GM23338 (cell line): ENCODE data around the gene FEM1B. TPM values are rescaled to one million over a fixed set of nuclear protein-coding genes. Genes with fewer than 3 reads are reported as not detected.

Experiments
- ATAC-seq: fragments of 200-7000 bp; cut with Tn5 transposase; 3 replicates; pipeline ENCODE4 v1.9.1; 2020
- DNase-seq: peaks from one replicate; pipeline ENCODE4 v3.0.0-alpha.2; 2015; ENCODE audit warnings: low spot score
- H2AFZ ChIP-seq: fragments of 200-600 bp; sonication (generic); 2 replicates; pipeline ENCODE4 v1.8.0; 2016; ENCODE audit warnings: antibody characterized with exemption, mild to moderate bottlenecking, moderate library complexity
- H3F3A ChIP-seq: fragments of 200-600 bp; sonication (generic); replicated peaks from 2 replicates; pipeline ENCODE4 v1.8.0; 2017; ENCODE audit warnings: antibody characterized with exemption, mixed run types, low read depth
- H3K27ac ChIP-seq: fragments of 200-600 bp; sonication (generic); 2 replicates; pipeline ENCODE4 v1.6.1; 2016; ENCODE audit warnings: low read depth
- H3K27me3 ChIP-seq: fragments of 200-600 bp; sonication (generic); 2 replicates; pipeline ENCODE4 v1.8.0; 2016; ENCODE audit warnings: mild to moderate bottlenecking, mixed run types, moderate library complexity; ENCODE audit not compliant: insufficient read depth
- H3K36me3 ChIP-seq: fragments of 200-600 bp; sonication (generic); 2 replicates; pipeline ENCODE4 v1.8.0; 2016; ENCODE audit warnings: mild to moderate bottlenecking; ENCODE audit not compliant: insufficient read depth
- H3K4me1 ChIP-seq: fragments of 200-600 bp; sonication (generic); 2 replicates; pipeline ENCODE4 v1.8.0; 2016; ENCODE audit warnings: mild to moderate bottlenecking, moderate library complexity; ENCODE audit not compliant: insufficient read depth
- H3K4me2 ChIP-seq: fragments of 200-600 bp; sonication (generic); 2 replicates; pipeline ENCODE4 v1.7.1; 2017; ENCODE audit warnings: mixed run types
- H3K4me3 ChIP-seq: fragments of 200-600 bp; sonication (generic); 2 replicates; pipeline ENCODE4 v1.6.1; 2016; ENCODE audit warnings: mixed run types
- H3K79me2 ChIP-seq: fragments of 200-600 bp; sonication (generic); replicated peaks from 2 replicates; pipeline ENCODE4 v1.8.0; 2017; ENCODE audit warnings: mild to moderate bottlenecking; ENCODE audit not compliant: insufficient read depth
- H3K9me2 ChIP-seq: fragments of 200-600 bp; sonication (generic); 2 replicates; pipeline ENCODE4 v1.8.0; 2017; ENCODE audit not compliant: insufficient read depth
- H4K20me1 ChIP-seq: fragments of 200-600 bp; sonication (generic); replicated peaks from 2 replicates; pipeline ENCODE4 v1.8.0; 2017; ENCODE audit warnings: mild to moderate bottlenecking; ENCODE audit not compliant: insufficient read depth
- H3K27ac Mint-ChIP-seq: 2 replicates; pipeline ENCODE4 v1.8.0; 2020; ENCODE audit warnings: inconsistent platforms, mild to moderate bottlenecking, moderate library complexity, mixed read lengths
- H3K27me3 Mint-ChIP-seq: 3 replicates; pipeline ENCODE4 v1.8.0; 2022; ENCODE audit warnings: low read depth, mild to moderate bottlenecking, moderate library complexity, mixed read lengths, inconsistent platforms; ENCODE audit not compliant: insufficient read depth, poor library complexity
- H3K36me3 Mint-ChIP-seq: 3 replicates; pipeline ENCODE4 v1.8.0; 2021; ENCODE audit warnings: low read depth, mild to moderate bottlenecking, inconsistent platforms, moderate library complexity, mixed read lengths
- H3K4me1 Mint-ChIP-seq: 3 replicates; pipeline ENCODE4 v1.8.0; 2020; ENCODE audit warnings: mild to moderate bottlenecking, inconsistent platforms, mixed read lengths
- H3K4me3 Mint-ChIP-seq: 3 replicates; pipeline ENCODE4 v1.8.0; 2021; ENCODE audit warnings: moderate library complexity, mild to moderate bottlenecking, inconsistent platforms, mixed read lengths
- H3K9me3 Mint-ChIP-seq: 3 replicates; pipeline ENCODE4 v1.8.0; 2020; ENCODE audit warnings: moderate library complexity, mild to moderate bottlenecking, inconsistent platforms, mixed read lengths
- CREB1 ChIP-seq: fragments of 250-450 bp; sonication (Bioruptor Pico); IDR thresholded peaks from 2 replicates; pipeline ENCODE4 v1.5.0; 2020; ENCODE audit warnings: low read depth, mild to moderate bottlenecking, moderate library complexity
- EZH2 ChIP-seq: fragments of 200-600 bp; sonication (generic); IDR thresholded peaks from one replicate; pipeline ENCODE4 v1.8.0; 2017; ENCODE audit warnings: antibody characterized with exemption, mild to moderate bottlenecking, low read depth; ENCODE audit not compliant: unreplicated experiment
- EZH2phosphoT487 ChIP-seq: fragments of 200-600 bp; sonication (generic); IDR thresholded peaks from one replicate; pipeline ENCODE4 v1.8.1; 2018; ENCODE audit warnings: antibody characterized with exemption; ENCODE audit not compliant: unreplicated experiment
- JUNB ChIP-seq: IDR thresholded peaks from one replicate; pipeline ENCODE4 v1.6.1; 2016; ENCODE audit warnings: antibody characterized with exemption; ENCODE audit not compliant: unreplicated experiment
- NANOG ChIP-seq: IDR thresholded peaks from 2 replicates; pipeline ENCODE4 v1.6.1; 2016; ENCODE audit warnings: antibody characterized with exemption, borderline replicate concordance
- POLR2AphosphoS5 ChIP-seq: IDR thresholded peaks from 2 replicates; pipeline ENCODE4 v1.6.1; 2016; ENCODE audit warnings: antibody characterized with exemption, low read depth
- STAT1 ChIP-seq: IDR thresholded peaks from one replicate; pipeline ENCODE4 v1.6.1; 2016; ENCODE audit warnings: antibody characterized with exemption; ENCODE audit not compliant: unreplicated experiment
- ZNF114 ChIP-seq: fragments of 250-450 bp; sonication (Bioruptor Pico); IDR thresholded peaks from 2 replicates; pipeline ENCODE4 v1.5.0; 2020; ENCODE audit warnings: mild to moderate bottlenecking, moderate library complexity
- ZNF331 ChIP-seq: fragments of 250-450 bp; sonication (Bioruptor Pico); IDR thresholded peaks from 2 replicates; pipeline ENCODE4 v1.5.0; 2020; ENCODE audit warnings: low read depth, mild to moderate bottlenecking, moderate library complexity
- polyA plus RNA-seq: library from polyadenylated mRNA; unstranded; fragments of >200 nt; fragmentation: Nextera tagmentation; extraction: Ambion mirVana; gene quantifications from 2 replicates; pipeline ENCODE4 v1.2.1, GENCODE V29; 2016
- total RNA-seq: library from RNA; depleted of rRNA; stranded (reverse); fragments of >200 nt; shearing (Covaris generic); gene quantifications from 2 replicates; pipeline ENCODE4 v1.2.3, GENCODE V29; 2014
- TF ChIP-seq, protein P1 (sequence below): IDR thresholded peaks from 2 replicates; pipeline ENCODE4 v1.6.1; 2016; ENCODE audit warnings: antibody characterized with exemption
- TF ChIP-seq, protein P2 (sequence below), 2 experiments: fragments of 200-600 bp in 1 of 2; sonication (generic) in 1 of 2; conservative IDR thresholded peaks; 2 replicates each; pipeline versions ENCODE4 v1.5.1 to v1.6.1; 2016 to 2017; ENCODE audit warnings: antibody characterized with exemption in 2 of 2, low read depth in 2 of 2, mild to moderate bottlenecking in 2 of 2, moderate library complexity in 1 of 2
- TF ChIP-seq, protein P3 (sequence below): IDR thresholded peaks from one replicate; pipeline ENCODE4 v1.6.1; 2018; ENCODE audit warnings: antibody characterized with exemption; ENCODE audit not compliant: unreplicated experiment
- TF ChIP-seq, protein P4 (sequence below): fragments of 250-450 bp; sonication (Bioruptor Pico); IDR thresholded peaks from 2 replicates; pipeline ENCODE4 v1.5.0; 2020; ENCODE audit warnings: mild to moderate bottlenecking, moderate library complexity

FEM1B gene
- total and polyA plus RNA-seq, 2 experiments from 2014 or later, result 13.0 to 82.0 TPM

DNA sequence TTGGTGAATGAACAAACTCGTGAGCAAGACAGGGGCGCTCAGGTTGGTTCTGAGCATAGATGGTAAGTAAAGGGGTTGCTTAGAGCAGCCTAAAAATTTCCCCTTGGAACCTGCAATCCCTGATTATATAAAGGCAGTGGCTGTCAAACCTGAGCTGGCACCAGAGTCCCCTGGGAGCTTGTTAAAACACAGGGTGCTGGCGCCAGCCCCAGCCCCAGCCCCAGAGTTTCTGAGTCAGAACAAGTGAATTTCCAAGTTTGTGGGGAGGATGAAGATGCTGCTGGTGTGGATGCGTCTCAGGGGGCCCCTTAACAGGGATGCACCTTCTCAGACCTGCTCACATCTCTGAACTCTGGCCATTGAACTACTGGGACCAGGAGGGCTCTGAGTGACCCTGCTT is 48.2 kb downstream of the FEM1B start:
- H3K27me3 Mint-ChIP-seq, result peaks cover 9% of the 10 kb centered on the region
- Histone ChIP-seq H3F3A (no peaks in the 10 kb centered on the region), H3K4me2 (no peak overlapping the region), H3K4me1 (peaks cover 12% of the 10 kb centered on the region), H3K79me2 (no peaks in the 10 kb centered on the region), H3K27me3 (no peaks in the 10 kb centered on the region), H3K27ac (no peak overlapping the region), H4K20me1 (no peaks in the 10 kb centered on the region), H2AFZ (no peak overlapping the region), H3K4me3 (no peak overlapping the region), H3K36me3 (no peaks in the 10 kb centered on the region), H3K9me2 (no peaks in the 10 kb centered on the region)
- H3K4me3 Mint-ChIP-seq, result no peak overlapping the region
- ATAC-seq (no peak), DNase-seq (no peak)
- TF ChIP-seq JUNB (no peak), EZH2 (no peak), STAT1 (no peak), EZH2phosphoT487 (no peak), POLR2AphosphoS5 (no peak), ZNF331 (CRISPR knock-in tag) (no peak), NANOG (no peak), CREB1 (CRISPR knock-in tag) (no peak), ZNF114 (no peak)
- TF ChIP-seq, protein P1, sequence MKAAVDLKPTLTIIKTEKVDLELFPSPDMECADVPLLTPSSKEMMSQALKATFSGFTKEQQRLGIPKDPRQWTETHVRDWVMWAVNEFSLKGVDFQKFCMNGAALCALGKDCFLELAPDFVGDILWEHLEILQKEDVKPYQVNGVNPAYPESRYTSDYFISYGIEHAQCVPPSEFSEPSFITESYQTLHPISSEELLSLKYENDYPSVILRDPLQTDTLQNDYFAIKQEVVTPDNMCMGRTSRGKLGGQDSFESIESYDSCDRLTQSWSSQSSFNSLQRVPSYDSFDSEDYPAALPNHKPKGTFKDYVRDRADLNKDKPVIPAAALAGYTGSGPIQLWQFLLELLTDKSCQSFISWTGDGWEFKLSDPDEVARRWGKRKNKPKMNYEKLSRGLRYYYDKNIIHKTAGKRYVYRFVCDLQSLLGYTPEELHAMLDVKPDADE, result no peak
- TF ChIP-seq, protein P2, sequence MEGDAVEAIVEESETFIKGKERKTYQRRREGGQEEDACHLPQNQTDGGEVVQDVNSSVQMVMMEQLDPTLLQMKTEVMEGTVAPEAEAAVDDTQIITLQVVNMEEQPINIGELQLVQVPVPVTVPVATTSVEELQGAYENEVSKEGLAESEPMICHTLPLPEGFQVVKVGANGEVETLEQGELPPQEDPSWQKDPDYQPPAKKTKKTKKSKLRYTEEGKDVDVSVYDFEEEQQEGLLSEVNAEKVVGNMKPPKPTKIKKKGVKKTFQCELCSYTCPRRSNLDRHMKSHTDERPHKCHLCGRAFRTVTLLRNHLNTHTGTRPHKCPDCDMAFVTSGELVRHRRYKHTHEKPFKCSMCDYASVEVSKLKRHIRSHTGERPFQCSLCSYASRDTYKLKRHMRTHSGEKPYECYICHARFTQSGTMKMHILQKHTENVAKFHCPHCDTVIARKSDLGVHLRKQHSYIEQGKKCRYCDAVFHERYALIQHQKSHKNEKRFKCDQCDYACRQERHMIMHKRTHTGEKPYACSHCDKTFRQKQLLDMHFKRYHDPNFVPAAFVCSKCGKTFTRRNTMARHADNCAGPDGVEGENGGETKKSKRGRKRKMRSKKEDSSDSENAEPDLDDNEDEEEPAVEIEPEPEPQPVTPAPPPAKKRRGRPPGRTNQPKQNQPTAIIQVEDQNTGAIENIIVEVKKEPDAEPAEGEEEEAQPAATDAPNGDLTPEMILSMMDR (conservative IDR thresholded peaks at IDR 0.05; ENCODE audit: low read depth in 2 of 2), result no peak
- TF ChIP-seq, protein P3, sequence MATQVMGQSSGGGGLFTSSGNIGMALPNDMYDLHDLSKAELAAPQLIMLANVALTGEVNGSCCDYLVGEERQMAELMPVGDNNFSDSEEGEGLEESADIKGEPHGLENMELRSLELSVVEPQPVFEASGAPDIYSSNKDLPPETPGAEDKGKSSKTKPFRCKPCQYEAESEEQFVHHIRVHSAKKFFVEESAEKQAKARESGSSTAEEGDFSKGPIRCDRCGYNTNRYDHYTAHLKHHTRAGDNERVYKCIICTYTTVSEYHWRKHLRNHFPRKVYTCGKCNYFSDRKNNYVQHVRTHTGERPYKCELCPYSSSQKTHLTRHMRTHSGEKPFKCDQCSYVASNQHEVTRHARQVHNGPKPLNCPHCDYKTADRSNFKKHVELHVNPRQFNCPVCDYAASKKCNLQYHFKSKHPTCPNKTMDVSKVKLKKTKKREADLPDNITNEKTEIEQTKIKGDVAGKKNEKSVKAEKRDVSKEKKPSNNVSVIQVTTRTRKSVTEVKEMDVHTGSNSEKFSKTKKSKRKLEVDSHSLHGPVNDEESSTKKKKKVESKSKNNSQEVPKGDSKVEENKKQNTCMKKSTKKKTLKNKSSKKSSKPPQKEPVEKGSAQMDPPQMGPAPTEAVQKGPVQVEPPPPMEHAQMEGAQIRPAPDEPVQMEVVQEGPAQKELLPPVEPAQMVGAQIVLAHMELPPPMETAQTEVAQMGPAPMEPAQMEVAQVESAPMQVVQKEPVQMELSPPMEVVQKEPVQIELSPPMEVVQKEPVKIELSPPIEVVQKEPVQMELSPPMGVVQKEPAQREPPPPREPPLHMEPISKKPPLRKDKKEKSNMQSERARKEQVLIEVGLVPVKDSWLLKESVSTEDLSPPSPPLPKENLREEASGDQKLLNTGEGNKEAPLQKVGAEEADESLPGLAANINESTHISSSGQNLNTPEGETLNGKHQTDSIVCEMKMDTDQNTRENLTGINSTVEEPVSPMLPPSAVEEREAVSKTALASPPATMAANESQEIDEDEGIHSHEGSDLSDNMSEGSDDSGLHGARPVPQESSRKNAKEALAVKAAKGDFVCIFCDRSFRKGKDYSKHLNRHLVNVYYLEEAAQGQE, result no peak
- TF ChIP-seq, protein P4, sequence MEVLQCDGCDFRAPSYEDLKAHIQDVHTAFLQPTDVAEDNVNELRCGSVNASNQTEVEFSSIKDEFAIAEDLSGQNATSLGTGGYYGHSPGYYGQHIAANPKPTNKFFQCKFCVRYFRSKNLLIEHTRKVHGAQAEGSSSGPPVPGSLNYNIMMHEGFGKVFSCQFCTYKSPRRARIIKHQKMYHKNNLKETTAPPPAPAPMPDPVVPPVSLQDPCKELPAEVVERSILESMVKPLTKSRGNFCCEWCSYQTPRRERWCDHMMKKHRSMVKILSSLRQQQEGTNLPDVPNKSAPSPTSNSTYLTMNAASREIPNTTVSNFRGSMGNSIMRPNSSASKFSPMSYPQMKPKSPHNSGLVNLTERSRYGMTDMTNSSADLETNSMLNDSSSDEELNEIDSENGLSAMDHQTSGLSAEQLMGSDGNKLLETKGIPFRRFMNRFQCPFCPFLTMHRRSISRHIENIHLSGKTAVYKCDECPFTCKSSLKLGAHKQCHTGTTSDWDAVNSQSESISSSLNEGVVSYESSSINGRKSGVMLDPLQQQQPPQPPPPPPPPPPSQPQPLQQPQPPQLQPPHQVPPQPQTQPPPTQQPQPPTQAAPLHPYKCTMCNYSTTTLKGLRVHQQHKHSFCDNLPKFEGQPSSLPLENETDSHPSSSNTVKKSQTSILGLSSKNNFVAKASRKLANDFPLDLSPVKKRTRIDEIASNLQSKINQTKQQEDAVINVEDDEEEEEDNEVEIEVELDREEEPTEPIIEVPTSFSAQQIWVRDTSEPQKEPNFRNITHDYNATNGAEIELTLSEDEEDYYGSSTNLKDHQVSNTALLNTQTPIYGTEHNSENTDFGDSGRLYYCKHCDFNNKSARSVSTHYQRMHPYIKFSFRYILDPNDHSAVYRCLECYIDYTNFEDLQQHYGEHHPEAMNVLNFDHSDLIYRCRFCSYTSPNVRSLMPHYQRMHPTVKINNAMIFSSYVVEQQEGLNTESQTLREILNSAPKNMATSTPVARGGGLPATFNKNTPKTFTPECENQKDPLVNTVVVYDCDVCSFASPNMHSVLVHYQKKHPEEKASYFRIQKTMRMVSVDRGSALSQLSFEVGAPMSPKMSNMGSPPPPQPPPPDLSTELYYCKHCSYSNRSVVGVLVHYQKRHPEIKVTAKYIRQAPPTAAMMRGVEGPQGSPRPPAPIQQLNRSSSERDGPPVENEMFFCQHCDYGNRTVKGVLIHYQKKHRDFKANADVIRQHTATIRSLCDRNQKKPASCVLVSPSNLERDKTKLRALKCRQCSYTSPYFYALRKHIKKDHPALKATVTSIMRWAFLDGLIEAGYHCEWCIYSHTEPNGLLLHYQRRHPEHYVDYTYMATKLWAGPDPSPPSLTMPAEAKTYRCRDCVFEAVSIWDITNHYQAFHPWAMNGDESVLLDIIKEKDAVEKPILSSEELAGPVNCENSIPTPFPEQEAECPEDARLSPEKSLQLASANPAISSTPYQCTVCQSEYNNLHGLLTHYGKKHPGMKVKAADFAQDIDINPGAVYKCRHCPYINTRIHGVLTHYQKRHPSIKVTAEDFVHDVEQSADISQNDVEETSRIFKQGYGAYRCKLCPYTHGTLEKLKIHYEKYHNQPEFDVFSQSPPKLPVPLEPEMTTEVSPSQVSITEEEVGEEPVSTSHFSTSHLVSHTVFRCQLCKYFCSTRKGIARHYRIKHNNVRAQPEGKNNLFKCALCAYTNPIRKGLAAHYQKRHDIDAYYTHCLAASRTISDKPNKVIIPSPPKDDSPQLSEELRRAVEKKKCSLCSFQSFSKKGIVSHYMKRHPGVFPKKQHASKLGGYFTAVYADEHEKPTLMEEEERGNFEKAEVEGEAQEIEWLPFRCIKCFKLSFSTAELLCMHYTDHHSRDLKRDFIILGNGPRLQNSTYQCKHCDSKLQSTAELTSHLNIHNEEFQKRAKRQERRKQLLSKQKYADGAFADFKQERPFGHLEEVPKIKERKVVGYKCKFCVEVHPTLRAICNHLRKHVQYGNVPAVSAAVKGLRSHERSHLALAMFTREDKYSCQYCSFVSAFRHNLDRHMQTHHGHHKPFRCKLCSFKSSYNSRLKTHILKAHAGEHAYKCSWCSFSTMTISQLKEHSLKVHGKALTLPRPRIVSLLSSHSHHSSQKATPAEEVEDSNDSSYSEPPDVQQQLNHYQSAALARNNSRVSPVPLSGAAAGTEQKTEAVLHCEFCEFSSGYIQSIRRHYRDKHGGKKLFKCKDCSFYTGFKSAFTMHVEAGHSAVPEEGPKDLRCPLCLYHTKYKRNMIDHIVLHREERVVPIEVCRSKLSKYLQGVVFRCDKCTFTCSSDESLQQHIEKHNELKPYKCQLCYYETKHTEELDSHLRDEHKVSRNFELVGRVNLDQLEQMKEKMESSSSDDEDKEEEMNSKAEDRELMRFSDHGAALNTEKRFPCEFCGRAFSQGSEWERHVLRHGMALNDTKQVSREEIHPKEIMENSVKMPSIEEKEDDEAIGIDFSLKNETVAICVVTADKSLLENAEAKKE (CRISPR knock-in tag), result no peak
- H3K4me1 Mint-ChIP-seq, result peaks cover 38% of the 10 kb centered on the region
- H3K27ac Mint-ChIP-seq, result no peak overlapping the region
- H3K36me3 Mint-ChIP-seq, result no peaks in the 10 kb centered on the region
- H3K9me3 Mint-ChIP-seq, result no peaks in the 10 kb centered on the region
